ENCODE measurements around the gene UQCC3.

GRCh38 chr11:62632492-62632891 lies 39.0 kb upstream of the UQCC3 start:
- TF ChIP-seq CTCF (IDR thresholded peaks at IDR 0.05) (no peak), POLR2A (IDR thresholded peaks at IDR 0.05) (no peak)
